Keratinocyte (primary cell): ENCODE results near the gene CDKN1C. TPM values are rescaled to one million over a fixed set of nuclear protein-coding genes. Genes with fewer than 3 reads are reported as not detected.

Source experiments
- DNase-seq: peaks from one replicate; pipeline ENCODE4 v3.0.0-alpha.2; 2011; ENCODE audit warnings: low read depth, missing footprints, low spot score
- FAIRE-seq: peaks from 2 replicates; lab custom pipeline; 2011; peaks lifted over from hg19 to GRCh38; lab: Jason Lieb, UNC
- H2AFZ ChIP-seq: 2 replicates; pipeline ENCODE4 v1.6.0; 2012; ENCODE audit warnings: low read length, control low read depth, inconsistent platforms; ENCODE audit not compliant: control insufficient read depth
- H3K27ac ChIP-seq: 2 replicates; pipeline ENCODE4 v1.5.1; 2011; ENCODE audit warnings: low read length; ENCODE audit not compliant: control insufficient read depth, insufficient read depth
- H3K27me3 ChIP-seq: 3 replicates; pipeline ENCODE4 v1.6.0; 2011; ENCODE audit warnings: low read length; ENCODE audit not compliant: control insufficient read depth, insufficient read depth; ENCODE audit errors: extremely low read depth
- H3K36me3 ChIP-seq, 2 experiments: 2 replicates in 1 of 2; 3 replicates in 1 of 2; pipeline ENCODE4 v1.5.1; 2011; ENCODE audit warnings: low read length in 2 of 2, mild to moderate bottlenecking in 1 of 2; ENCODE audit not compliant: control insufficient read depth in 2 of 2, insufficient read depth in 2 of 2; ENCODE audit errors: extremely low read depth in 1 of 2
- H3K4me1 ChIP-seq: 3 replicates; pipeline ENCODE4 v1.5.1; 2011; ENCODE audit warnings: low read length; ENCODE audit not compliant: control insufficient read depth, insufficient read depth; ENCODE audit errors: extremely low read depth
- H3K4me2 ChIP-seq: 3 replicates; pipeline ENCODE4 v1.6.0; 2011; ENCODE audit warnings: low read depth, low read length; ENCODE audit not compliant: control insufficient read depth, insufficient read depth; ENCODE audit errors: extremely low read depth
- H3K4me3 ChIP-seq, 3 experiments: fragments of 200-600 bp in 1 of 3; sonication (generic) in 1 of 3; 2 replicates in 2 of 3; 3 replicates in 1 of 3; pipeline ENCODE4 v1.5.1; 2011 to 2016; ENCODE audit warnings: low read length in 3 of 3, mild to moderate bottlenecking in 3 of 3, control low read depth in 2 of 3, inconsistent platforms in 1 of 3, low read depth in 1 of 3, mixed read lengths in 1 of 3, mixed run types in 1 of 3, moderate library complexity in 1 of 3; ENCODE audit not compliant: control insufficient read depth in 2 of 3, insufficient read depth in 2 of 3; ENCODE audit errors: extremely low read depth in 1 of 3
- H3K79me2 ChIP-seq: 2 replicates; pipeline ENCODE4 v1.6.0; 2012; ENCODE audit warnings: low read length; ENCODE audit not compliant: control insufficient read depth, insufficient read depth
- H3K9ac ChIP-seq: 3 replicates; pipeline ENCODE4 v1.6.0; 2011; ENCODE audit warnings: low read length; ENCODE audit not compliant: control insufficient read depth, insufficient read depth; ENCODE audit errors: extremely low read depth
- H3K9me1 ChIP-seq: 3 replicates; pipeline ENCODE4 v1.6.0; 2011; ENCODE audit warnings: low read length; ENCODE audit not compliant: control insufficient read depth, insufficient read depth; ENCODE audit errors: extremely low read depth
- H3K9me3 ChIP-seq: 2 replicates; pipeline ENCODE4 v1.5.1; 2012; ENCODE audit warnings: low read depth, low read length; ENCODE audit not compliant: control insufficient read depth
- H4K20me1 ChIP-seq: 3 replicates; pipeline ENCODE4 v1.6.0; 2011; ENCODE audit warnings: low read length; ENCODE audit not compliant: control insufficient read depth, insufficient read depth; ENCODE audit errors: extremely low read depth
- CTCF ChIP-seq, 3 experiments: IDR thresholded peaks in 1 of 3; conservative IDR thresholded peaks in 1 of 3; optimal IDR thresholded peaks in 1 of 3; 2 replicates in 2 of 3; 3 replicates in 1 of 3; pipeline versions ENCODE3 to v1.5.1; 2011; ENCODE audit warnings: low read length in 3 of 3, mild to moderate bottlenecking in 3 of 3, moderate library complexity in 2 of 3, control low read depth in 1 of 3, inconsistent platforms in 1 of 3; ENCODE audit not compliant: insufficient read depth in 2 of 3; ENCODE audit errors: extremely low read depth in 1 of 3
- EZH2 ChIP-seq: IDR thresholded peaks from one replicate; pipeline ENCODE4 v1.6.1; 2012; ENCODE audit warnings: inconsistent platforms, mild to moderate bottlenecking, low read length, moderate library complexity
- dilution Hi-C: fragments of 300-500 bp; cut with MboI; formaldehyde crosslinking; loops from one replicate; pipeline ENCODE4 v1.7.0; 2020; ENCODE audit warnings: low sequenced_read_pairs; ENCODE audit not compliant: extremely low pct_ligation_motif_present
- polyA plus RNA-seq, 5 experiments: library from polyadenylated mRNA; depleted of rRNA in 3 of 5; stranded (reverse) in 3 of 5; stranded (forward) in 1 of 5; unstranded in 1 of 5; fragments of >200 nt; gene quantifications; 1 replicate in 1 of 5; 2 replicates in 3 of 5; 3 replicates in 1 of 5; pipeline versions ENCODE4 v1.2.1 to v1.2.3, GENCODE V29; 2011 to 2012; ENCODE audit warnings: missing spikeins in 2 of 5, low read depth in 1 of 5, low replicate concordance in 1 of 5

The CDKN1C gene
- polyA plus RNA-seq, 1 donor (not counting 4 experiments of a cell fraction or from before 2014, with no cell fraction given) = 0.37 TPM

- dilution Hi-C loops = no loop called here
- no peaks in the 10 kb centered on the region for H3K79me2 ChIP-seq
- DNase-seq = no peak
- H3K4me1 ChIP-seq = no peaks in the 10 kb centered on the region
- no peak overlapping the region for H3K27ac ChIP-seq
- H3K27me3 ChIP-seq = no peaks in the 10 kb centered on the region
- no peaks in the 10 kb centered on the region for H3K9me1 ChIP-seq
- H4K20me1 ChIP-seq = no peaks in the 10 kb centered on the region
- TF ChIP-seq CTCF (optimal IDR thresholded peaks at IDR 0.05 in 1 of 3, IDR thresholded peaks at IDR 0.05 in 1 of 3, conservative IDR thresholded peaks at IDR 0.05 in 1 of 3; ENCODE audit: extremely low read depth in 1 of 3, insufficient read depth in 2 of 3, low read length in 3 of 3) (no peak), EZH2 (no peak)
- no peak for FAIRE-seq
- H3K9ac ChIP-seq = no peak overlapping the region
- no peaks in the 10 kb centered on the region for H3K9me3 ChIP-seq
- no peak overlapping the region for H3K4me3 ChIP-seq
- no peak overlapping the region for H2AFZ ChIP-seq
- no peaks in the 10 kb centered on the region for H3K36me3 ChIP-seq
- no peak overlapping the region for H3K4me2 ChIP-seq
Measured at GRCh38 chr11:2920343-2920742, 34.8 kb upstream of the CDKN1C start.

- H3K9me3 ChIP-seq = no peaks in the 10 kb centered on the region
- H3K27me3 ChIP-seq = no peaks in the 10 kb centered on the region
- TF ChIP-seq CTCF (optimal IDR thresholded peaks at IDR 0.05 in 1 of 3, IDR thresholded peaks at IDR 0.05 in 1 of 3, conservative IDR thresholded peaks at IDR 0.05 in 1 of 3; ENCODE audit: extremely low read depth in 1 of 3, insufficient read depth in 2 of 3, low read length in 3 of 3) = no peak
- TF ChIP-seq EZH2 = no peak
- H3K79me2 ChIP-seq = no peaks in the 10 kb centered on the region
- no peaks in the 10 kb centered on the region for H3K36me3 ChIP-seq
- H2AFZ ChIP-seq = no peak overlapping the region
- no peak overlapping the region for H3K27ac ChIP-seq
- H4K20me1 ChIP-seq = no peaks in the 10 kb centered on the region
- no peaks in the 10 kb centered on the region for H3K9me1 ChIP-seq
- no peaks in the 10 kb centered on the region for H3K4me1 ChIP-seq
- no peak for FAIRE-seq
- H3K4me3 ChIP-seq = no peak overlapping the region
- H3K9ac ChIP-seq = no peak overlapping the region
- no peak for DNase-seq
- dilution Hi-C loops = no loop called here
- H3K4me2 ChIP-seq = no peak overlapping the region
Measured at GRCh38 chr11:2919837-2920236, 34.3 kb upstream of the CDKN1C start.
